Posterior vena cava (tissue), 2 donors: ENCODE measurements around the gene CMTR2. TPM values are rescaled to one million over a fixed set of nuclear protein-coding genes. Genes with fewer than 3 reads are reported as not detected.
A peak's percentile ranks its signal among the peaks of the same experiment; 100 is the strongest.
"Not testable (repeated sequence)": the region's sequence is repeated elsewhere in the genome, so short reads cannot be mapped to it uniquely, and the experiment has no call there.

ENCODE experiments used
- DNase-seq: peaks from one replicate; pipeline ENCODE4 v3.0.0-alpha.2; 2020; ENCODE audit warnings: low spot score
- intact Hi-C, 2 donors: fragments of 100-400 bp; cut with DNase I; formaldehyde crosslinking; loops; one replicate each; pipeline versions ENCODE4 v1.14.1 to v1.14.2; 2022 to 2023
- long read RNA-seq, 2 donors: library from polyadenylated mRNA; unstranded; transcript quantifications; one replicate each; pipeline ENCODE4 v2.0.0, GENCODE V29; 2020 to 2021
- total RNA-seq, 2 donors: library from RNA; stranded (reverse); fragmentation: NEBNext Ultra II Directional; extraction: Animal tissue kit (Norgen Biotek cat#: 25700); gene quantifications; one replicate each; pipeline ENCODE4 v1.2.1, GENCODE V29; 2021
- donor health status: DM: yes; HTN: yes; CAD: no.
- donor health status: DM: yes; HTN: yes; CAD: no.

The CMTR2 gene, protein sequence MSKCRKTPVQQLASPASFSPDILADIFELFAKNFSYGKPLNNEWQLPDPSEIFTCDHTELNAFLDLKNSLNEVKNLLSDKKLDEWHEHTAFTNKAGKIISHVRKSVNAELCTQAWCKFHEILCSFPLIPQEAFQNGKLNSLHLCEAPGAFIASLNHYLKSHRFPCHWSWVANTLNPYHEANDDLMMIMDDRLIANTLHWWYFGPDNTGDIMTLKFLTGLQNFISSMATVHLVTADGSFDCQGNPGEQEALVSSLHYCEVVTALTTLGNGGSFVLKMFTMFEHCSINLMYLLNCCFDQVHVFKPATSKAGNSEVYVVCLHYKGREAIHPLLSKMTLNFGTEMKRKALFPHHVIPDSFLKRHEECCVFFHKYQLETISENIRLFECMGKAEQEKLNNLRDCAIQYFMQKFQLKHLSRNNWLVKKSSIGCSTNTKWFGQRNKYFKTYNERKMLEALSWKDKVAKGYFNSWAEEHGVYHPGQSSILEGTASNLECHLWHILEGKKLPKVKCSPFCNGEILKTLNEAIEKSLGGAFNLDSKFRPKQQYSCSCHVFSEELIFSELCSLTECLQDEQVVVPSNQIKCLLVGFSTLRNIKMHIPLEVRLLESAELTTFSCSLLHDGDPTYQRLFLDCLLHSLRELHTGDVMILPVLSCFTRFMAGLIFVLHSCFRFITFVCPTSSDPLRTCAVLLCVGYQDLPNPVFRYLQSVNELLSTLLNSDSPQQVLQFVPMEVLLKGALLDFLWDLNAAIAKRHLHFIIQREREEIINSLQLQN
- total RNA-seq = 10 to 100 TPM; 13.9 to 16.9 TPM
- long read RNA-seq, donor 1, full-length matches to known transcripts = 2 of 6 reads
- long read RNA-seq, donor 1, partial matches to known transcripts = 0 of 6 reads
- long read RNA-seq, donor 1, other reads (novel, unspliced or antisense) = 4 of 6 reads
- long read RNA-seq, donor 2, partial matches to known transcripts = 0 of 1 reads
- long read RNA-seq, donor 2, other reads (novel, unspliced or antisense) = 1 of 1 reads

GRCh38 chr16:71288890-71289731 is at the start of gene CMTR2:
CMTR2 (minus strand) TSS chr16:71289402; CDS start chr16:71285920, 3,482 bp downstream.
- DNase-seq = peak; percentile 98
- intact Hi-C loops = no loop called here

- no peak for DNase-seq
- intact Hi-C loops = no loop called here
Observed at GRCh38 chr16:71338632-71339031, 49.4 kb upstream of the CMTR2 start.

GRCh38 chr16:71338193-71338592 is 49.0 kb upstream of the CMTR2 start:
- intact Hi-C loops = no loop called here
- DNase-seq = no peak

DNA sequence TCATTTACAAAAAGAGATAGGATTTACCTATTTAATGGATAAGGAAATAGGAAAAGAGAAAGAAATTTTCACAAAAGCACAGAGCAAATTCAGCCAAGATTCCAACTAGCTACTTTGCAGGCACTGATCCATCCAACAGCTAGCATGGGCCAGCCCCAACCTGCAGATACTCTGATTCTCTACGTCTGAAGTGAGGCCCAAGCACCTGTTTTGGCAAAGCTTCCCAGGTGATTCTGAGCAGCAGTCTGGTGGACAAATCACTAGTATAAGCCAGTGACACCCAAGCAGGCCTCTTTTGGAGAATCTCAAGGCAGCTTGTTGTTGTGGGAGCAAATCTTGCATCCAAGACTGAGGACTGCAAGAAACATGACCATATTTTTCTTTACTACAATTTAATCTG is 48.4 kb upstream of the CMTR2 start:
- DNase-seq = no peak
- intact Hi-C loops = no loop called here

- intact Hi-C loops = no loop called here
- DNase-seq = no peak
Observed at GRCh38 chr16:71328151-71328550, 38.9 kb upstream of the CMTR2 start.

- DNase-seq = no peak
- intact Hi-C loops = no loop called here
Observed at GRCh38 chr16:71327720-71328119, 38.5 kb upstream of the CMTR2 start.

- intact Hi-C loops = no loop called here
- no peak for DNase-seq
Observed at GRCh38 chr16:71319999-71320398, 30.8 kb upstream of the CMTR2 start.

- intact Hi-C loops = no loop called here
Observed at GRCh38 chr16:71315269-71315668, 26.1 kb upstream of the CMTR2 start.

GRCh38 chr16:71313591-71313990 is 24.4 kb upstream of the CMTR2 start:
- intact Hi-C loops, DNase-seq: not testable (repeated sequence)

More at GRCh38 chr16:71315269-71315668, 26.1 kb upstream of the CMTR2 start:
- DNase-seq = no peak

GRCh38 chr16:71311553-71312158 is 22.5 kb upstream of the CMTR2 start:
- DNase-seq = no peak
- intact Hi-C loops = no loop called here

DNA sequence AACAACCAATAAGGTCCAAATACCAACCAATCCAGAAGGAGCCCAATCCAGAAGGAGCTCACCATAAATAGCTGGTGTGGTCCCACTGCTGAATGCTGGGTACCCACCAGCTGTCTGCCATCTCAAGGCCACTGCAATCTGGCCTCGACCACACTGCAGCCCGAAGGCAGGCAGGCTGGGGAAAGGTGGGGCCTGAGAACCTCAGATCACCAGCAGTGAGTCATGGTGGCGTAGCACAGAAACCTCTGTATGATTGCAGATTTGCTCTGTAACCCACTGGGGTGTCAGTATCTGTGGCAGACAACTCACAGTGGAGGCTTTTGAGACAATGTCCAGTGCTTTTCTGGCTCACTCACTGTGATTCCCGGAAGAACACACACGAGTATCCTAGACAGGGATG is 14.7 kb upstream of the CMTR2 start:
- intact Hi-C loops = no loop called here
- no peak for DNase-seq

GRCh38 chr16:71297341-71297634 is 8.1 kb upstream of the CMTR2 start:
- no peak for DNase-seq
- intact Hi-C loops = no loop called here

DNA sequence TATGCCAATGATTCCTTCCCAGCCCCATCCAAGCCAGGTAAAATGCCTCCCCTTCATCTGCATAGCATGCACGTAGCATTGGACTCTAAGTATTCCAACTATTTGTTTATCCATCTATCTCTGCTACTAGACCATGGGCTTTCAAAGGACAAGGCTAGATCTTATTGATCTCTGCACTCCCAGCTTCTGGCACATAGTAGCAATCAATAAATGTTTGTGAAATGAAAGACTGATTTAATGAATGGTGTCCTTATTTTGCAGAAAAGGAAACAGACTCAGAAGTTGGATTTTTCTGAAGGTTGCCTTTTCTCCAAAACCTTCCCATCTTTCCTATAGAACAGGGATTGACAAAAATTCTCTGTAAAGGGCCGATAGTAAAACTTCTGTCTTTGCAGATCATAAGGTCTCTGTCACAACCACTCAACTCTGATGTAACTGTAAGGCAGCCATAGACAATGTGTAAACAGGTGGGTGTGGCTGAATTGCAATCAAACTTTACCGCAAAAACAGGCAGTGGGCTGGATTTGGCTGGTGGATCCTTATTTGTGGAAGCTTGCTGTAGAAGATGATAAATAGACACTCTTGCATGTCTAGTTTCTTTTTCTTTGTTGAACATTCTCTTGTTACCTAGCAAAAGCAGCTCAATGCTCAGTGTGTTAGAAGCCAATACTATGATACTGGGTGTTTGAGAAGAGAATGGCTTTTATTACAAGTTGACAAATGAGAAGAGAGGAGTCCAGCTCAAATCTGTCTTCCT is 7.6 kb upstream of the CMTR2 start:
- intact Hi-C loops = no loop called here
- no peak for DNase-seq

DNA sequence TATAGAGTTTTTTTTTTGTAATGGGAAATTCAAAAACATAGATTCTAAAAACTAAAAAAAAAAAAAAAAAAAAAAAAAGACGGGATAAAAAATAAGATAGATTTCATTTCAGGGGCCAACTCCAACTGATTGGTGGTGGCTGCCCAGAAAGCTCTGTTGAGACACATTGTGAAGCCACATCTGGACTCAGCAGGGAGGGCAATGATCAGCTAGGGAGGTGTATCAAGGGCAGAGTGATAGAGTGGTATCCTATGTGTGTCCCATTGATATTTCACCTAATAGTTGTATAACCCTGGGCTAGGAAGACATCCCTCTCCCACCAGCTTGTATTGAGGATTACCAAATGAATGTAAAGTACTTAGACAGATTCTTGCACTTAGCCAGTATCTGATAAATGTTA is 6.7 kb upstream of the CMTR2 start:
- intact Hi-C loops = no loop called here
- DNase-seq = no peak

DNA sequence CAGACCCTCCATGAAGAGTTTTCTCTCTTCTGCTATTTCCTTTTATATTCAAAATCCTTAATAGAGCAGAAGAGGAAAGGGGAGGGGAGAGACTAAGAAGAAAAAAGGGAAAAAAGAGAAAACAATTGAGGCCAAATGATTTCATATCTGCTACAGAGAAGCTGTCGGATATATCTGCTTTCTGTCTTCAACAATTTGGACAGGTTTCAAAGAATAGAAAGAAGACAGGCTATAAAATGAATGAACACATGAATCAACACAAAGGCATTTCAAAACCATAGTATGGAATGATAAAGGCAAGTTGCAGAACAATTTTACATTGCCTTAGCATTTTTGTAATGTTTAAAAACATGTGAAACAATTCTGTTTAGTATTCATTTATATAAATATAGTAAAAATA is 4.7 kb upstream of the CMTR2 start:
- intact Hi-C loops = no loop called here
- DNase-seq = no peak

GRCh38 chr16:71292095-71292494 is 2.9 kb upstream of the CMTR2 start:
- DNase-seq, intact Hi-C loops: not testable (repeated sequence)

GRCh38 chr16:71289732-71290062 is 495 bp upstream of the CMTR2 start:
- no peak for DNase-seq
- intact Hi-C loops = no loop called here

GRCh38 chr16:71288570-71288889 is 672 bp downstream of the CMTR2 start:
- intact Hi-C loops = no loop called here

GRCh38 chr16:71287911-71288310 is 1.3 kb downstream of the CMTR2 start:
- intact Hi-C loops = no loop called here
- DNase-seq = no peak

More at GRCh38 chr16:71288570-71288889, 672 bp downstream of the CMTR2 start:
- DNase-seq = no peak
